ENCODE measurements around the gene LRRN4. TPM values are rescaled to one million over a fixed set of nuclear protein-coding genes. Genes with fewer than 3 reads are reported as not detected.

The LRRN4 gene
- total and polyA plus RNA-seq, 2 of the 4 experiments (the other 2 are of a cell fraction) = under 0.01 to 0.19 TPM

DNA sequence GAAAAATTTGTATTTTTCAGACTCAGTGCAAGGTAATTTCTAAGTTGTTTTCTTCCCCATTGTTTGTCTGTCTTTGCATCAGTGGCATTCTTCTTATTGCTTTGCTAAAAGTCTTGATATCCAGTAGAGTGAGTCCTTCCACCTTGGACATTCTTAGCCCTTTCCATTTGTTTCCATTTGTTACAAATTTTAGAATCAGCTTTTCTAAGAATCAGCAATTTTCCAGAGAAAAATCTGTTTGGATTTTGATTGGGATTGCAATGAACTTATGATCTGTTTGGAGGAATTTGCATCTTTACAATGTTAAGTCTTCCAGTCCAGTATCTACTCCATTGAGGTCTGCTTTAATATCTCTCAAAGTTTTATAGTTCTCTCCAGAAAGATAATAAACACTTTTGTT is 36.4 kb downstream of the LRRN4 start:
- Histone ChIP-seq H3K27ac (ENCODE audit: insufficient read depth, low read length) (no peak overlapping the region), H2BK5ac (ENCODE audit: low read depth, low read length, poor library complexity, severe bottlenecking) (no peak overlapping the region), H2BK15ac (ENCODE audit: low read depth, low read length) (no peak overlapping the region), H3K4me3 (ENCODE audit: insufficient read depth, low read depth, low read length) (no peak overlapping the region), H3K36me3 (ENCODE audit: control insufficient read depth, insufficient read depth, low read length) (peaks cover 19% of the 10 kb centered on the region), H2BK120ac (ENCODE audit: low read depth, low read length) (no peak overlapping the region), H3K79me1 (ENCODE audit: low read depth in 1 of 2, low read length in 2 of 2) (peaks cover 13 to 38% of the 10 kb centered on the region in 2 experiments), H3K4me2 (ENCODE audit: low read depth, low read length) (no peak overlapping the region), H3K56ac (ENCODE audit: extremely low read depth, insufficient read depth, low read length) (no peak overlapping the region), H2AK9ac (replicated peaks; ENCODE audit: low read depth, low read length, poor library complexity) (no peak overlapping the region), H2AFZ (replicated peaks; ENCODE audit: low read length, poor library complexity) (no peak overlapping the region), H3K9me3 (ENCODE audit: control insufficient read depth, insufficient read depth, low read length) (no peaks in the 10 kb centered on the region), H3K4me1 (ENCODE audit: control insufficient read depth, insufficient read depth, low read length) (no peaks in the 10 kb centered on the region), H4K5ac (ENCODE audit: low read depth, low read length) (no peak overlapping the region), H2AK5ac (ENCODE audit: low read depth, low read length) (no peak overlapping the region), H3K9me1 (ENCODE audit: insufficient read depth, low read length) (peaks cover 3% of the 10 kb centered on the region; the same call in 1 of the 2 replicates), H3K23ac (ENCODE audit: low read depth, low read length) (no peak overlapping the region), H3K14ac (replicated peaks; ENCODE audit: low read depth, low read length) (no peak overlapping the region), H2BK20ac (ENCODE audit: low read depth, low read length) (no peak overlapping the region), H3K18ac (ENCODE audit: low read depth, low read length) (no peak overlapping the region), H4K8ac (ENCODE audit: low read depth in 2 of 2, low read length in 2 of 2) (no peak overlapping the region), H3K9ac (ENCODE audit: low read depth, low read length) (no peak overlapping the region), H4K91ac (ENCODE audit: insufficient read depth, low read depth, low read length) (no peak overlapping the region), H3K27me3 (ENCODE audit: control insufficient read depth, insufficient read depth, low read length) (no peaks in the 10 kb centered on the region), H3K4ac (ENCODE audit: low read depth, low read length) (no peak overlapping the region), H4K20me1 (ENCODE audit: insufficient read depth, low read length) (peaks cover 12% of the 10 kb centered on the region; the same call in 1 of the 2 replicates)
- intact Hi-C loops (cut with micrococcal nuclease) (no loop called here), dilution Hi-C loops (cut with HindIII; ENCODE audit: low sequenced_read_pairs, unreplicated experiment) (no loop called here), in situ Hi-C loops (cut with MboI; ENCODE audit: low sequenced_read_pairs) (no loop called here)
- DNase-seq = no peak
- TF ChIP-seq, protein P1, sequence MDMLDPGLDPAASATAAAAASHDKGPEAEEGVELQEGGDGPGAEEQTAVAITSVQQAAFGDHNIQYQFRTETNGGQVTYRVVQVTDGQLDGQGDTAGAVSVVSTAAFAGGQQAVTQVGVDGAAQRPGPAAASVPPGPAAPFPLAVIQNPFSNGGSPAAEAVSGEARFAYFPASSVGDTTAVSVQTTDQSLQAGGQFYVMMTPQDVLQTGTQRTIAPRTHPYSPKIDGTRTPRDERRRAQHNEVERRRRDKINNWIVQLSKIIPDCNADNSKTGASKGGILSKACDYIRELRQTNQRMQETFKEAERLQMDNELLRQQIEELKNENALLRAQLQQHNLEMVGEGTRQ (IDR thresholded peaks at IDR 0.05; ENCODE audit: low read depth, low read length) = no peak
- TF ChIP-seq SMC3 (IDR thresholded peaks at IDR 0.05; ENCODE audit: low read depth, low read length) (no peak), RAD21 (IDR thresholded peaks at IDR 0.05; ENCODE audit: low read length) (no peak), POLR2A (IDR thresholded peaks at IDR 0.05; ENCODE audit: low read depth, low read length) (no peak), RCOR1 (IDR thresholded peaks at IDR 0.05; ENCODE audit: insufficient replicate concordance, low read length) (no peak), CHD1 (IDR thresholded peaks at IDR 0.05; ENCODE audit: low read depth, low read length) (no peak), RFX5 (IDR thresholded peaks at IDR 0.05; ENCODE audit: low read depth, low read length) (no peak), MAFK (IDR thresholded peaks at IDR 0.05; ENCODE audit: low read depth, low read length) (no peak), CEBPB (IDR thresholded peaks at IDR 0.05; ENCODE audit: low read depth, low read length) (no peak), BHLHE40 (IDR thresholded peaks at IDR 0.05; ENCODE audit: low read depth, low read length) (no peak), FOS (IDR thresholded peaks at IDR 0.05; ENCODE audit: low read depth, low read length) (no peak), MAZ (IDR thresholded peaks at IDR 0.05; ENCODE audit: borderline replicate concordance, low read depth, low read length) (no peak), CTCF (conservative IDR thresholded peaks at IDR 0.05; ENCODE audit: low read depth, low read length) (no peak), MXI1 (IDR thresholded peaks at IDR 0.05; ENCODE audit: borderline replicate concordance, low read depth, low read length) (no peak), NFE2L2 (IDR thresholded peaks at IDR 0.05; ENCODE audit: low read depth, low read length) (no peak)
- TF ChIP-seq, protein P2, sequence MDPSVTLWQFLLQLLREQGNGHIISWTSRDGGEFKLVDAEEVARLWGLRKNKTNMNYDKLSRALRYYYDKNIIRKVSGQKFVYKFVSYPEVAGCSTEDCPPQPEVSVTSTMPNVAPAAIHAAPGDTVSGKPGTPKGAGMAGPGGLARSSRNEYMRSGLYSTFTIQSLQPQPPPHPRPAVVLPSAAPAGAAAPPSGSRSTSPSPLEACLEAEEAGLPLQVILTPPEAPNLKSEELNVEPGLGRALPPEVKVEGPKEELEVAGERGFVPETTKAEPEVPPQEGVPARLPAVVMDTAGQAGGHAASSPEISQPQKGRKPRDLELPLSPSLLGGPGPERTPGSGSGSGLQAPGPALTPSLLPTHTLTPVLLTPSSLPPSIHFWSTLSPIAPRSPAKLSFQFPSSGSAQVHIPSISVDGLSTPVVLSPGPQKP (IDR thresholded peaks at IDR 0.05; ENCODE audit: borderline replicate concordance, low read depth, low read length) = no peak
- CTCF ChIA-PET = interaction anchor here (0.6 to 1.0 kb wide), 2 partner anchors 10 to 66 kb away, joined by 3 read pairs; no protein-coding TSS in a partner anchor
- no peak for ATAC-seq (ENCODE audit: low read depth)
- POLR2A ChIA-PET (ENCODE audit: unreplicated experiment) = no interaction called here
- no TSS peak for BruUV-seq (replicated peaks)

All from IMR-90 (cell line).